ENCODE measurements around the gene CNKSR3.
A peak's percentile ranks its signal among the peaks of the same experiment; 100 is the strongest.
"Not testable (repeated sequence)": the region's sequence is repeated elsewhere in the genome, so short reads cannot be mapped to it uniquely, and the experiment has no call there.

CNKSR3 gene

GRCh38 chr6:154549179-154549578, 38.7 kb upstream of the CNKSR3 start:
- no peak overlapping the region for H3K4me3 ChIP-seq (ENCODE audit: low read depth, low read length)
- TF ChIP-seq CTCF (conservative IDR thresholded peaks at IDR 0.05; ENCODE audit: low read depth, low read length): no peak
- DNase-seq (ENCODE audit: low read depth): no peak

DNA sequence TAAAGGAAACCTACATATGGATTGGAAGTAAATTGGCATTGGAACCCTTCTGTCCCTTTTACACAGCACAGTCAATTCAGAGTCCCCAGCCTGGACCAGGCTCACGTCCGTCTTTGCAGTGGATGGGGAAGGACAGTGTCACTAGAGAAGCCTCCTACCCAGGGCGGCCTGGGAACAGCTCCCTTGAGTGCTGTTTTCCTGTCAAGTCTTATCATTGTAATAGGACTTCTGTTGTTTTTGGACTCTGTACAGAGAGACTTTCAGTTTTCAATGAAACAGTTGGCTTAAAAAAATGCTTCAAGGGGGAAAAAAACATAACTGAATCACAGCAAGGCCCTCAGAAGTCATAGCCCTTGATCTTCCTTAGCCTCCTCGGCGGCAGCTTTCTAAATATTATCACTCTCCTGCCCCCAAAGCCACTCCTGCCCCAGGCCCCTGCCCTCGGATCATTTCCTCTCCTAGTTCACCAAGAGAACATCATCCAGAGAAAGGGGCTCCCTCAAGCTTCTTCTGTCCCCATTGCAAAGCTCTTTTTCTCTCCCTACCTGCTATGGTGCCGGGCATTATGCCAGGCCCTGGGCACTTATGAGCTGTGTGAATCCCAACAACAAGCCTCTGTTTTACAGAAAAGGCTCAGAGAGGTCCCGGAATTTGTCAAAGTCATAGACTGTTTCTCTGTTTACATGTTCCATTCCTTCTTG, 37.8 kb upstream of the CNKSR3 start:
- no peak overlapping the region for H3K4me3 ChIP-seq (ENCODE audit: low read depth, low read length)
- peak; percentile 65 for DNase-seq (ENCODE audit: low read depth)

GRCh38 chr6:154543628-154544027, 33.1 kb upstream of the CNKSR3 start:
- DNase-seq (ENCODE audit: low read depth): peak; percentile 54
- H3K4me3 ChIP-seq (ENCODE audit: low read depth, low read length): no peak overlapping the region
- no peak for TF ChIP-seq CTCF (conservative IDR thresholded peaks at IDR 0.05; ENCODE audit: low read depth, low read length)

More for the DNA sequence above, 37.8 kb upstream of the CNKSR3 start:
- no peak for TF ChIP-seq CTCF (conservative IDR thresholded peaks at IDR 0.05; ENCODE audit: low read depth, low read length)

DNA sequence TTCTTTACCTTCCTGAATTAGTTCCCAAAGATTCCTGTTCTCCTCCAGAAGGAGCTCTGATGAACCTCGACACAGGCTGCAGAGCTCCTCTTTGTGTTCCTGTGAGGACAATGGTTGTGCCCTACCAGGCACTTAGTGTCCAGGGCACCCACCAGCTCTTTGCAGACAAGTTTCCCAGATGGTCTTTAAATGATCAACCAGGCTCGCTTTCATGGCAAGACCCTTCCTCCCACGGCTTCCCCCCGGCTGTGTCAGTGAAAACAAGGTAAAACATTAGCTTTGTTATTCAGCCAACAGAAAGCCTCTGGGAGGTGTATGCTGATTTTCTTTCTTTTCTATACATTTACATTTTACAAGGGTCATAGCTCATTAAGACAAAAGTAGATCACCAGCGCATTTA, 32.3 kb upstream of the CNKSR3 start:
- no peak for TF ChIP-seq CTCF (conservative IDR thresholded peaks at IDR 0.05; ENCODE audit: low read depth, low read length)

GRCh38 chr6:154541837-154542236, 31.4 kb upstream of the CNKSR3 start:
- H3K4me3 ChIP-seq (ENCODE audit: low read depth, low read length); DNase-seq (ENCODE audit: low read depth): not testable (repeated sequence)

More for the DNA sequence above, 32.3 kb upstream of the CNKSR3 start:
- H3K4me3 ChIP-seq (ENCODE audit: low read depth, low read length): no peak overlapping the region
- no peak for DNase-seq (ENCODE audit: low read depth)

GRCh38 chr6:154539593-154540269, 29.2 kb upstream of the CNKSR3 start:
- TF ChIP-seq CTCF (conservative IDR thresholded peaks at IDR 0.05; ENCODE audit: low read depth, low read length): no peak

DNA sequence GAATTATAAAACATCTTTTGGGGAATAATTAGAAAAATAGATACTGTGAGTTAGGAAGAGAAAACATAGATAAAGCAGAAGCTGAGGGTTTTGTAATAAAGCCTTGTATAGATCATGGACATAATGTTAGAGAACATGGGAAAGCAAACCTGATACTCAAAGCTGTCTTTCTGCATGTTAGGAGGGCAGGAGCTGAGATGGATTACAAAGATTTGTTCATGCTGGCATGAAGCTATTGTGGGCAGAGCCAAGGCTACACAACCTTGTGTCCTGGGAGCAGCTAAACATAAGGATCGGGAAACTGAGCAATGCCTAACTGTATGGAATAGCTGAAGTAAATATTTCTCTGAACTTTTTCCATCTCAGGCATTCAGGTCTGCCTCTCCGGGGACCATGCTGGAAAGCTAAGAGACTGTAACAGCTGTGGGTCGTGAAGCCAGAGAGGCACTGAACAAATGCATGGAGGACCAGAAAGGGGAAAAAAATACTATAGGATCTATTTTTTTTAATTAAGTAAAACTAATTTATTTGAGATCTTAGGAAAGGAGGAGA, 28.2 kb upstream of the CNKSR3 start:
- H3K4me3 ChIP-seq (ENCODE audit: low read depth, low read length): no peak overlapping the region
- DNase-seq (ENCODE audit: low read depth): no peak
- TF ChIP-seq CTCF (conservative IDR thresholded peaks at IDR 0.05; ENCODE audit: low read depth, low read length): no peak

More at GRCh38 chr6:154539593-154540269, 29.2 kb upstream of the CNKSR3 start:
- H3K4me3 ChIP-seq (ENCODE audit: low read depth, low read length): no peak overlapping the region
- no peak for DNase-seq (ENCODE audit: low read depth)
